ENCODE data around the gene ZBTB6. TPM values are rescaled to one million over a fixed set of nuclear protein-coding genes. Genes with fewer than 3 reads are reported as not detected.

The ZBTB6 gene, protein sequence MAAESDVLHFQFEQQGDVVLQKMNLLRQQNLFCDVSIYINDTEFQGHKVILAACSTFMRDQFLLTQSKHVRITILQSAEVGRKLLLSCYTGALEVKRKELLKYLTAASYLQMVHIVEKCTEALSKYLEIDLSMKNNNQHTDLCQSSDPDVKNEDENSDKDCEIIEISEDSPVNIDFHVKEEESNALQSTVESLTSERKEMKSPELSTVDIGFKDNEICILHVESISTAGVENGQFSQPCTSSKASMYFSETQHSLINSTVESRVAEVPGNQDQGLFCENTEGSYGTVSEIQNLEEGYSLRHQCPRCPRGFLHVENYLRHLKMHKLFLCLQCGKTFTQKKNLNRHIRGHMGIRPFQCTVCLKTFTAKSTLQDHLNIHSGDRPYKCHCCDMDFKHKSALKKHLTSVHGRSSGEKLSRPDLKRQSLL
- 7.2 TPM for total RNA-seq

DNA sequence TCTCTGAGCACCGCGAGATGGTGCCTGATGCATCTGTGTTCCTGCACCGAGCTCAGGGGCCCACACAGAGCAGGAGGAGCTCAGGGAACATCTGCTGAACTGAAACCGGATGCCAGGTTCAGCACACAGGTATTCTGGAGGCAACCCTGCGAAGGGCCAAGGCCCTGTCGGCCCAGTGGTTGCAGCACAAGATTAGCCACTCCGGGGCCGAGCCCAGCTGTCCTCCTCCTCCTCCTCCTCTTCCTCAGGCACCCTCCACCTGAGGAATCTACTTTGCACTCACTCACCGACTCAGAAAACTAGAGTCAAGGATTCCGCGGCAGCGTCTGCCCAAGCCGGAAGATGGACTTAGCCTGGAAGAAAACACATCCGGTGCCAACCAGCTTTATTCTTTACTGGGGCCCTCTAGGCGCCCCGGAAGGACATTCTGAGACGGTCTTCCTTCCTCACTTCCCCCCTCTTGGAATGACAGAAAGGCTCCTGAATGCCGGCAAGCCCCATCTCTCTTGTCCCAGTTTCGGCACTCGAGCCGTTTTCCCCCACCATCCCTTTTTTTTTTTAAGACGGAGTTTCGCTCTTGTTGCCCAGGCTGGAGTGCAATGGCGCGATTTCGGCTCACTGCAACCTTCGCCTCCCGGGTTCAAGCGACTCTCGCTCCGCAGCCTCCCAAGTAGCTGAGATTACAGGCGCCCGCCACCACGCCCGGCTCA lies at the start of gene ZBTB6:
Gene ZBTB6 (minus strand): TSS at position 360 of the 710 bp plus-strand sequence. CDS start 1,251 bp downstream, outside the sequence.
- peak; percentile 77 for DNase-seq (ENCODE audit: low spot score)

DNA sequence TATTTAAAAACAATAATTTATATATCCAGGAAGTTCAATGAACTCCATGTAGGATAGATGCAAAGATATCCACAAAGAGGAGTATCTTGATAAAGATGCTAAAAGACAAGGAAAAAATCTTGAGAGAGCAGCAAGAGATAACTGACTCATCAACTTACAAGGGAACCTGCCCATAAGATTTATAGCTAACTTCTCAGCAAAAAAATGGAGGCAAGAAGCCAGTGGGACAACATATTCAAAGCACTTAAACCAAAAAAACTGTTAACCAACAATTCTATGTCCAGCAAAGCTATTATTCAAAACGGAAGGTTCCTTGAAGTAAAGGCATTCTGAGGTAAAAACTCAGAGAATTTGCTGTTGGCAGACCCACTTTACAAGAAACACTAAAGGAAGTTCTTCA lies 48.0 kb upstream of the ZBTB6 start:
- no peak for DNase-seq (ENCODE audit: low spot score)

DNA sequence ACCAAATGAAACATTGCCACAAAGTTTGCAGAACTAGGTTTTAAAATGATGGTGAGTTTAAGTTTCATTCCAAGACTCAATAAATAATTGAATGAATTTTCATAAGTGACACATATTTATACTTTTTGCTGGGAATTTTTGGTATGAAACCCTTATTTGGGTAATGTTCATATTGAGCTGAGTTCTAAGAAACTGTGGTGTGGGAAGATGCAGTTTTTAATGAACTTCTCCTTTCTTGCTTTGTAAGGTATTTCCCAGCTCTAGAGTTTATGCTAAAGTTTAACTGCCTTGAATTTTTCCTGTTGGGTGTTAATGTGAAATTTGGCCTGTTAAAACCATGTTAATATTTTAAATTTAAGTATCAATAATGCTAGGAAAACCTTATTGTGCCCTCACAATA lies 42.8 kb upstream of the ZBTB6 start:
- DNase-seq (ENCODE audit: low spot score), result no peak

DNA sequence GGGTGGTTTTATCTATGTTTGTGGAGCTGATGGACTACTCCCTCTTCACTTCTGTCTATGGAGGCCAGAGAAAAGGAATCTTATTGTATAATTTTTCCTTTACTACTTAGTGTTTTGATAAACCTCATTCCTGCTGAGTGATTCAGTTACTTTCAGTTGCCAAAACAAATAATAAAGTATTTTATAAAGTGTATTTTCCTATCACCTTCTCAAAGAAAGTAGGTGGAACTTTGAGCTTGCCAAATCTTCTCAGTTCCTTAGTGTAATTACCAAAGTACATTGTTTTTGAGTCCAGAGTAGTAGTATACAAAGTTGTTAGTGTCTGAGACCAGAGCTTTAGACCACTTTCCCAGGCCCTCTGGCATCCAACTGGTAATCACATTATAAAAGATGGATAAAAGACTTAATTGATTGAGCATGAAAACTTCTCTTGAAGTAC lies 41.1 kb upstream of the ZBTB6 start:
- DNase-seq (ENCODE audit: low spot score), result no peak

DNA sequence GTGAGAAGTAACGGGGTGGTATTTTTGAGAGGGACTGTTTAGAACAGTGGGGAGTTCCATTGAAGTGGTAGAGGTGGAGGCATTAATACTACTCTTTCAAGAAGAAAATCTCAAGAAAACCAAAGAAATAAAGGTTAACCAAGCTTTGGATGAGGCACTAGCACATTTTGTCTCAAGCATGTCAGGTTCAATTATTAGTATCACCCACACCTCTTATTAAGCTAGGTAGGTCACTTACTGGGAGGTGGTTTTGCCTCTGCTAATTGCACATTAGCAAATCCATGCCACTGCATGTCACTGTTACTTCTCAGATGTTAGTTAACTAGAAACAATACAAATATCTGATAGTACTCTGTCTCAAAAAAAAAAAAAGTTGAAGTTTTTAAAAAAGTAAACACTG lies 37.9 kb upstream of the ZBTB6 start:
- no peak for DNase-seq (ENCODE audit: low spot score)

DNA sequence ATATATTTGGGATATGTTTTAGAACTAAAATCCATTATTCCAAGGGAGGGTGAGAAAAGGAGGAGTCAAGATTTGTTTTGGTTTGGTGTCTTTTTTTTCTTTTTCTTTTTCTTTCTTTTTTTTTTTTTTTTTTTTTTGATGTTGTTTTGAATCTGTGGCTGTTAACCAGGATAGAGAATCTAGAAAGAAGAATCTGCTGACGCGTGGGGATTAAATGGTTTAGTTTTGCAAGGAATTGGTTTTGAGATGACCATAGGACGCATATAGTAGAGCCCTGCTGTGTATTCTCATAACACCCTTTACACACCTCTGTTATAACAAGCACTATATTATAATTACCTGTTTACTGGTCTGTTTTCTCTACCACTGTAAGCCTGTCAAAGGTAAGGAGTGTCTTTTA lies 37.1 kb upstream of the ZBTB6 start:
- no peak for DNase-seq (ENCODE audit: low spot score)

DNA sequence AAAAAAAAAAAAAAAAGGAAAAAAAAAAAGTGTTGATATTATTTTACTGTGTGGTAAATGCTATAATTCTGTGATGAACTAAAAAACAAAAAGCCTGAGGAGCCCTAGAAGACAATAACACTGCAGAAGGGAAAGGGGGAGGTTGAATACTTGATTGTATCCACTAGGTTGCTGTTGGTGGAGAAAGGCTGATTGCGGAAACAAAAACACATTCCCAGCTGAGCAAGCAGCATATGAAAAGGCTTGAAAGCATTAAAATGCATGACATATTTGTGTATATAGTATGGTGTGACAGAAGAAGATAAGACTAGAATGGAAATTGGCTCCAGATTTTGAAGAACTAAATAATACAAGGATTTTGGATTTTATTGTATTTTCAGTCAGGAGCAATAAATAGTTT lies 36.6 kb upstream of the ZBTB6 start:
- no peak for DNase-seq (ENCODE audit: low spot score)

DNA sequence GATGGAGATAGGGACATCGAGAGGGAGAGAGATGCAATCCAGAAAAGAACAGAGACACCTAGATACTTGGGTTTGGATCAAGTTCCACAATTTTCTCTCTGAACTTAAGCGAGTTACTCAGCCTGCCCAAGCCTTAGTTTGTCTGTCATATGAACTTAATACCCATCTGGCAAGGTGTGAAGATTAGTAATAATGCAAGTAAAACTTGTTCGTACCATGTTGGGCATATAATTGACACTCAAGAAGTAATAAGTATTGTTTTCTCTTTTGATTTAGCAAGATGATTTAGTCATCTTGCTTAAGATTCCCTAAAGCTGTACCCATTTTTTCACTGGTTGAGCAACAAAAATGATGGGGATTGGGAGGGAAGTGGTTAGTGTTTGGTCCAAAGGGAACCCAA lies 35.2 kb upstream of the ZBTB6 start:
- no peak for DNase-seq (ENCODE audit: low spot score)

DNA sequence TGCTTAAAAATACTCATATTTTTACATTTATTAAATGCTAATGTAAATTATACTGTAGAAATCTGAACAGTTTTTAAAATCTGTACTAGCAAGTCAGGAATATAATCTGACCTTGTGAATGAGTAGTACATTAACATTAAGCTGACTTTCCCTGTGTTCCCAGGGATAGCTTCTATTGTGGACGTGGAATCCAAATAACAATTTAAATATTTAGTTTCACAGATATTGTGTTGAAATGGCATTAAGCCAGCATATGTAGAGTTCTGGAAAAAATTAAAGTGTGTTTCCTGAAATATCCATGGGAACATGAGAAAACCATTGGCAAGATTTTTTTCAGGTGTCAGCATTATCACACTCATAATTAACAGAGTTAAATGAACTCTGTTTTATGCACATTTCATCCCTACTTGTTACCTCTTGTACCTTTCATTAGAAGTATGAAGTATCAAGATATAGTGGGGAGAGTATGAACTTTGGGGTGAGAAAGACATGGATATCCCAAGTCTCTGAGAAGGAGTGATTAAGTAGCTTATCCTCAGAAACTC lies 33.4 kb upstream of the ZBTB6 start:
- no peak for DNase-seq (ENCODE audit: low spot score)

DNA sequence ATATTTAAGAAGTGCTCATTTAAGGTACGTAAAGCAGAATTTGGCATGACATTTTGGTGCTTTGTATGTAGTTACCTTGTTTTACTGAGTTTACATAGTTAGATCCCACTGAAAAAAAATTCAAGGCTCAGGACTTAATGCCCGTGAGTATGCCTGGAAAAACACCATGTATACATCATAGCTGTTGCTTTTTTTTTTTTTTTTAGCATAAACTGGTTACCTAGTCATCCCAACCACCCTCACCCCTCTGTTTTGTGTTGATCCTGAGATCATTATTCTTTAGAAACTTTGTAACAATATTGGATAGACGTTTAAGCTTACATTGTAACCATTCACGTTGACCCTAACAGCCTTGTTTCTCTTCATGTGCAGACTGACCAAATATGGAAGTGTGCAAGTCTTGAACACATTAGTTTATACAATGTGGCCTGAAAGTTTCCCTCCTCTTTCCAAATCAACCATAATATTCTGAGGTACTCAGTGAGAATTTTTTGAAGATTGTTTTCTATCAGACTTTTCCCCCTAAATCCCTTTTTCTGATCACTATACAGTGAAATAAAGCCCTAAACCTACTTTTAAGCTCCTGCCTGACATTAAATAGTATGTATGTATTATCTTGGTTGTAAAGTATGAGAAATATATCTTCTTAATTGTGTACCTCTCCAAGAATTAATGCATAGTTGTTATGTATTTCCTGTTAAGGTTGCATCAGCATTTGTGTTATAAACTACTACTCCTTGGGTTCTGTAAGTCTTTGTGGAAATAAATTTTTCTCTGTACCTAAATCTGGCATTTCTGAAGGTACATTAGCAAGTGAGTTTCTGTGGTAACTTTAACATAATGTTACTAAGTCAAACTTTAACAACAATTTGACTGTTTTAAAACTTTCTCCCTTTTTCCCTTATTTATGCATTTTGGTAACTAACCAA lies 32.1 kb upstream of the ZBTB6 start:
- DNase-seq (ENCODE audit: low spot score), result no peak

DNA sequence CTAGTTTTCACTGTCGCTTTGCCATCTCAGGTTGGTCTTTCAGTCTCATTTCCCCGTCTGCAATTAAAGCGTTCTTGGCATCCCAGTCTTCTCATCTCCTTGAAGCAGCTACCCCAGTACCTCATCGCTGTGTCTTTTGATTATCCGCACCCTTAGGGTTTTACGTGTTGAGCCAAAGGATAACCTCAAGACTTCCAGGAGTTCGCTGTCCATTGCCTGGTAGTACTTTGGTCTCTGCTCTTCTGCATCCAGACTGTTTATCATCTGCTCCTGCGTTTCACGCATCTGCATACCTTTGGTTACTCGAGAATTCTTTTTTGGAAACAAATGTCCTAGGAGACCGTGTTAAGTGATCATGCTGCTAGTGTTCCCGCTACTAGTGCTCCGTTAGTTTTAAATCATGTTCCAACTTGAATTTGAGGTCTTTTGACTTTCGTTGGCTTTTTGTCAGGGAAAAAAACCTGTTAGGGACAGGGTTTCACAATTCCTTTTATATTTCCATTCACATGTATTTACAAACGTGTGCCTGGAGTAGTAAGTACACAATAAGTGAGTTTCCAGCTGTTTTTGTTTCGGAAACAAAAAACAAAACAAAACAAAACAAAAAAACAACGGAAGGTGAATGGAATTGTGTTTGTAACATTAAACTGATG lies 28.6 kb upstream of the ZBTB6 start:
- peak; percentile 21 for DNase-seq (ENCODE audit: low spot score)

DNA sequence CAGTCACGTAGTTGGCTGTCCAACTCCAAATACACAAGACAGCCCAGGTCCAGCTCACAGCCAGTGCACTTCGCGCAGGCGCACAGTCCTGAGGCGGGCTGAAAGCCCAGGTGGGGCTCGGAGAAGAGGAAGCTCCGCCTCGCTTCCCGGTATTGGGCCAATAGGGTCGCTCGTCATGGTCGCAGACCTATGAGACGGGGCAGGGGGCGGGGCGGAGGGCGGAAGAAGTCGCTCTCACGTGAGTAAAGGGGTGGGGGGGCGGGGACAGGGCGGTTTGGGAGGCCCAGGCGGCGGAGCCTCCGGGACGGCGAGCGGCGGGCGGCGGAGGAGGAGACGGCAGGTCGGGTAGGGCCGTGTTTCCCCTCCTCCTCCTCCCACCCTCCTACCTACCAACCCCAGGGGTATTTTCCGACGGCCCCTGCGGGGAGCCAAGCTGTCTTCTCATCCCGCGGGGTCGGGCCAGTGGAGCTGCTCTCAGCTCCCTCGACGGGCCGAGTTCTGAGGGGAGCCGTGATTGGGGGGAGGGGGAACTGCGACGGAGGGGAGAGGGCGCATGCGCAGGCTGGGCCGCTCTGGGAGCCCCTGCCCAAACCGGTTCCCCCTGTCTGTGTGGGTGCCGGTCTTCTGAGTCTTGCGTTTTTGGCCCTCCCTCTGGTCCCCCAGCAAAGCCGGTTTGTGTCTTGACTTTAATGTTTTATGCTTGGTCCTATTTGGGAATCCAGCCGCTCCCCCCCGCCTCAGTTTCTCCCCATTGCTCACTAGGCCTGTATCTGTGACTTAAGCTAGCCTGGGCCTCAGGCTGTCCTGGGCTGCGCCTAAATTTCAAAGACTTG lies 27.8 kb upstream of the ZBTB6 start, which contains the start of gene RABGAP1:
Gene RABGAP1 (plus strand): TSS at position 272 of the 833 bp plus-strand sequence. CDS start 16,040 bp downstream, outside the sequence.
- peak; percentile 99 for DNase-seq (ENCODE audit: low spot score)

DNA sequence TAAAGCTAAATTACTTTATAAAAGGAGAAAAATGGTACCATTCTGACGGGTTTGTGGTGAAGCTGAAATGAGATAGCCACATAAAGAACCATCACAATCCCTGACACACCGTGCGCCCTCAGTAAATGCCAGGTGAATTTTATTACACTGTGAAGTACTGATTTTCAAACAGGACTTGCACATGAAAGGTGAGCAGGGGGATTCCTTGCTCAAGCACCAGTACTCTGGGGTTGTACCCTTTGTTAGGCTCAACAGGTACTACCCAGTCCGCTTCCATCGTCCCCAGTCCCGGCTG lies 27.3 kb upstream of the ZBTB6 start:
- DNase-seq (ENCODE audit: low spot score), result no peak

DNA sequence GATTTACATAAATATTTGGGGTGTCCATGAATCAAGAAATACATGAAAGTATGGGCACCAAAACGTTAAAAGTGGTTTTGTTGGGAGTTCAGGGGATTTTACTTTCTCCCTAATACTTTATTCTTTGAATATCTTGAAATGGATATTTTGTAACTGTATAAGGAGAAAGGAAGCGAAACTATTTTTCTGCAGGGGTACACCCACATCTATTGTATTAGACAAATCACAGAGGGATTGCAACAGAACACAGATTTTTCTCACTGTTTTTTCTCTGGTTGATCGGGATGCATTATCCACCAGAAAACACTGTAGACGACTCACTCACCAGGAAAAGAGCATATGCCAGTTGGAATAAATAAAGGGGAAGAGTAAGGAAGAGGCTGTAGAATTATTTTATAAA lies 26.5 kb upstream of the ZBTB6 start:
- DNase-seq (ENCODE audit: low spot score), result no peak

DNA sequence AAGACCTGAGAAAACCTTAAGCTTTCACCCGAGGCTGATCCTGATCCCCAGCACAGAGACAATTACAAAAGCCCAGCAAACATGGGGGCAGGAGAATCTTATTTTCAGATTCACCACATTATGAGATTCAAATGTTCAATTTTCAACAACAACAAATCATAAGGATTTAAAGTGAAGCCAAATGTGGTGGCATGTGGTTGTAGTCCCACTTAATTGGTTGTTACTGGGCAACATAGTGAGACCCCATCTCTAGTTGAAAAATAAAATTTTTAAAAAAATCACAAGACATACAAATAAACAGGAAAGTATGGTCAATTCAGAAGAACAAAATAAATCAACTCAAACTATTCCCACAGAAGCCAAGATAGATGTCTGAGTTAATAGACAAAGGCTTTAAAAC lies 23.8 kb upstream of the ZBTB6 start:
- DNase-seq (ENCODE audit: low spot score), result no peak

DNA sequence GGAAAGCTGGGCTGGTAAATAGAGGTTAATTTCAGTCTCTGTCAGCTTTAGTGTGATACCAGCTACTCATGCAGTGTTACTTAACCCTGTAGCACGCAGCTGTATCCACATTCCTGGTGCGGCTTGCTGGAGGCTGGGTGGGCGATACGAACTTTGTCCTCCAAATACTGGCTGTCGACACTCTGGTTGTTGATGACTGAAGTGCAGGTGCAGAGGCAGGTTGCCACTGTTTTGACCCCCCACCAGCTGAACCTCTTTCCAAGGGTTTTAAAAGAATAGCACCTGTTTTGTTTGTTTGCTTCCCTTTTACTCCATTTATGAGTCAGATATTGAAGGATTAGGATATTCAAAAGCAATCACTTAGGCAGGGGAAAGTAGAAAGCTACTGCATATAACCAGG lies 23.3 kb upstream of the ZBTB6 start:
- no peak for DNase-seq (ENCODE audit: low spot score)

DNA sequence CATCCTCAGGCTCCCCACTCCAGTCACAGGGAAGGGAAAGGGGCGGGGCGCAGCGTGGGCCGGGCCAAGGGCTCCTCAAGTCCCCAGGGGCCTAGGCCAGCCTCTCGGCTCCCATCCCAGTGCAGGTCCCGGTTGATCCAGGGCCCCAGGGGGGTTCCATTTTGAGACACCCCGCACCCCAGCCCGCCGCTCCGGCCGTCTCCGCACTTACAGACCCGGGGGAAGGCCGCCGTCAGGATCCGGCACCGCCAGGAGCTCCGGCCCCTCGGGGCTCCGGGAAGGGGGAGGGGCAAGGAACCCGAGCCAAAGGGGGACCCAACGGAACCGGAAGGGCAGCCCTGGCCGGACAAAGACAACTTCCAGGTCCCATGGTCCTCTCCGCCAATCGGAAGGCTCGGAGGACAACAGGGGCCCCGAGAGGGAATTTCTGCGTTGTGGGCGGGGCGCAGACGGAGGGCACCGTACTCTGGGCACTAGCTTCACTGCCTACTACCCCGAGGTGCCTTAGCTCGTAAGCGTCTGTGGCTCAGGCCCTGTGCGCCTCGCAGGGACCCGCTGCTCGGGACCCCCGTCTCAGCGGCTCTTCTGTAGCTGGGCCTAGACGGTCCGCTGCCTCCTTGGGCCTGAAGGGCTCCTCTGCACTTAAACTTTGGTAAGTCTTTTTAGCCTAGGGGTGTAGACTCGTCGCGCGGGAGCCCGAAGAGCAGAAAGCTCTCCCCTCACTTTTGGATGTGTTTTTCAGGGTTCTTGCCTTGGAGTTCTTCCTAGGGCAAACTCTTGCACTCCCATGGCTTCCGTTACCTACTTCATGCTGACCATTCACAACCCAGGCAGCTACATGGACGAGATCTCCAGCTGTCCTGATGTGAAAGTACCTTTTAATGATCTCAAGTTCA lies 18.4 kb upstream of the ZBTB6 start, which contains the start of gene ZBTB26:
Gene ZBTB26 (minus strand): TSS at position 287 of the 896 bp plus-strand sequence. CDS start 11,578 bp downstream, outside the sequence.
- DNase-seq (ENCODE audit: low spot score), result peak; percentile 94

DNA sequence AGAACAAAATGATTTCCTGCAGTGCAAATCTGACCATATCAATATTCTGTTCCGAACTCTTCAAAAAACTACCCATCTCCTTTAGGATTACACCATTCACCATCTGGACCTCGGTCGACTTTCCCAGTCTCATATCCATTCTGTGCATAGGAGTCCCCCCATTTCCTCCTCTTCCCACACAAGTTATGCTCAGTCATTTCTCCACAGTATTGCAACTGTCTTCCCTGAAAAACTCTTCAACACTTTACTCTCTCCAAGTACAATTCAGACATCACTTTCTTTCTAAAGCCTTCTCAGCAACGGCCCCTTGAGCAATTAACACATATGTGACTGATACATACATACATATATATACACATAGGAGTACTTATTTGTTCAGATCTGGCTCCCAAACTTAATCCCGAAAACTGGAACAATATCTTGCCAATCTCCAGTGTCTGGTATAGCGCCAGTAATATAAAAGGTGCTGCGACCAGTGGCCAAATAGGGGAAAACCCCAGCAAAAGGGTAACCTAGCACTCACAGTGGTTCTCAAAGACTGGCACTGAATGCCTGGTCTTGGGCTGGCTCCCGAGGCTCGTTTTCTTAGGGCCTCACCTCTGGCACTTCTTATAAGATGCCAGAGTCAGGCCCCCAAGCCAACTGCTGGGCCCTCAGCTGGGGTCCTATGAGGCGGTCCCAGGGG lies 17.6 kb upstream of the ZBTB6 start:
- DNase-seq (ENCODE audit: low spot score), result no peak

All from mucosa of gallbladder (tissue), 1 donor.